DND-41 (cell line): ENCODE measurements around the gene GPHA2.

Experiments
- EZH2 ChIP-seq: IDR thresholded peaks from 3 replicates; pipeline ENCODE4 v1.6.1; 2012; ENCODE audit warnings: borderline replicate concordance, low read depth, mild to moderate bottlenecking, moderate library complexity, low read length, inconsistent platforms; ENCODE audit not compliant: severe bottlenecking
- TF ChIP-seq, protein P1 (sequence below): IDR thresholded peaks from 2 replicates; pipeline ENCODE4 v1.5.1; 2012; ENCODE audit warnings: borderline replicate concordance, low read length, moderate library complexity, mild to moderate bottlenecking; ENCODE audit not compliant: poor library complexity, severe bottlenecking; ENCODE audit errors: extremely low read depth

- TF ChIP-seq, protein P1, sequence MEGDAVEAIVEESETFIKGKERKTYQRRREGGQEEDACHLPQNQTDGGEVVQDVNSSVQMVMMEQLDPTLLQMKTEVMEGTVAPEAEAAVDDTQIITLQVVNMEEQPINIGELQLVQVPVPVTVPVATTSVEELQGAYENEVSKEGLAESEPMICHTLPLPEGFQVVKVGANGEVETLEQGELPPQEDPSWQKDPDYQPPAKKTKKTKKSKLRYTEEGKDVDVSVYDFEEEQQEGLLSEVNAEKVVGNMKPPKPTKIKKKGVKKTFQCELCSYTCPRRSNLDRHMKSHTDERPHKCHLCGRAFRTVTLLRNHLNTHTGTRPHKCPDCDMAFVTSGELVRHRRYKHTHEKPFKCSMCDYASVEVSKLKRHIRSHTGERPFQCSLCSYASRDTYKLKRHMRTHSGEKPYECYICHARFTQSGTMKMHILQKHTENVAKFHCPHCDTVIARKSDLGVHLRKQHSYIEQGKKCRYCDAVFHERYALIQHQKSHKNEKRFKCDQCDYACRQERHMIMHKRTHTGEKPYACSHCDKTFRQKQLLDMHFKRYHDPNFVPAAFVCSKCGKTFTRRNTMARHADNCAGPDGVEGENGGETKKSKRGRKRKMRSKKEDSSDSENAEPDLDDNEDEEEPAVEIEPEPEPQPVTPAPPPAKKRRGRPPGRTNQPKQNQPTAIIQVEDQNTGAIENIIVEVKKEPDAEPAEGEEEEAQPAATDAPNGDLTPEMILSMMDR = no peak
- TF ChIP-seq EZH2 = no peak
Measured at GRCh38 chr11:64934682-64935358, 873 bp downstream of the GPHA2 start.
